Psoas muscle (tissue), 8 donors: ENCODE results near the gene ANOS1. TPM values are rescaled to one million over a fixed set of nuclear protein-coding genes. Genes with fewer than 3 reads are reported as not detected.
"Not testable (repeated sequence)": the region's sequence is repeated elsewhere in the genome, so short reads cannot be mapped to it uniquely, and the experiment has no call there.

Experiments
- ATAC-seq, 4 donors: fragments of 200-7000 bp; cut with Tn5 transposase; one replicate each; pipeline ENCODE4 v1.9.1; 2020; ENCODE audit warnings: moderate library complexity in 3 of 4, mild to moderate bottlenecking in 2 of 4
- DNase-seq, 2 donors: peaks; one replicate each; pipeline ENCODE4 v3.0.0-alpha.2; 2020
- H3K27ac ChIP-seq: fragments of 200-600 bp; one replicate; pipeline ENCODE4 v1.8.0; 2022
- H3K27me3 ChIP-seq, 3 donors: fragments of 200-600 bp in 1 of 3; one replicate each; pipeline versions ENCODE4 v1.6.1 to v1.8.0; 2013 to 2022; ENCODE audit warnings: low read length in 2 of 3, mild to moderate bottlenecking in 2 of 3, moderate library complexity in 1 of 3; ENCODE audit not compliant: insufficient read depth in 3 of 3
- H3K36me3 ChIP-seq, 2 donors: fragments of 200-600 bp in 1 of 2; one replicate each; pipeline versions ENCODE4 v1.6.1 to v1.8.0; 2013 to 2022; ENCODE audit warnings: low read depth in 1 of 2, mild to moderate bottlenecking in 1 of 2, moderate library complexity in 1 of 2; ENCODE audit not compliant: insufficient read depth in 1 of 2
- H3K4me1 ChIP-seq: fragments of 200-600 bp; one replicate; pipeline ENCODE4 v1.8.0; 2022
- H3K4me3 ChIP-seq: fragments of 200-600 bp; one replicate; pipeline ENCODE4 v1.8.0; 2022; ENCODE audit warnings: mild to moderate bottlenecking
- H3K9me3 ChIP-seq: fragments of 200-600 bp; one replicate; pipeline ENCODE4 v1.8.0; 2022
- CTCF ChIP-seq: fragments of 200-600 bp; IDR thresholded peaks from one replicate; pipeline ENCODE4 v1.8.0; 2022; ENCODE audit warnings: antibody characterized with exemption
- WGBS, 3 donors: extraction: QIAGEN DNeasy Blood & Tissue Kit; methylation state at CpG; one replicate each; pipeline versions ENCODE4 v1.1.6 to v1.1.7; 2013; 5-methylcytosine and 5-hydroxymethylcytosine counted together
- intact Hi-C, 2 donors: fragments of 100-400 bp; cut with DNase I; formaldehyde crosslinking; loops; one replicate each; pipeline versions ENCODE4 v1.11.0 to v1.14.2; 2022
- long read RNA-seq, 2 donors: library from polyadenylated mRNA; unstranded; transcript quantifications; one replicate each; pipeline ENCODE4 v2.0.0, GENCODE V29; 2021
- polyA plus RNA-seq, 3 donors: library from polyadenylated mRNA; stranded (reverse); fragments of 200-250 nt; gene quantifications; one replicate each; pipeline ENCODE4 v1.2.3, GENCODE V29; 2013
- total RNA-seq, 4 donors: library from RNA; stranded (reverse); fragmentation: NEBNext Ultra II Directional in 2 of 4; extraction: Animal tissue kit (Norgen Biotek cat#: 25700) in 2 of 4; gene quantifications; one replicate each; pipeline versions ENCODE4 v1.2.1 to v1.2.4, GENCODE V29; 2021 to 2023
- donor health status: healthy with polysubstance abuse.
- donor health status: DM: no; HTN: no; CAD: no; lungs with moderate emphysema.
- donor health status: Bipolar disorder and iron deficiency.
- donor health status: healthy.
- donor health status: DM: yes; HTN: yes; CAD: no.
- donor health status: DM: no; HTN: no; CAD: no.
- donor health status: DM: no; HTN: no; CAD: no.
- donor health status: DM: yes; HTN: yes; CAD: no.

The ANOS1 gene
- total RNA-seq = 10 to 100 TPM in 1 of 4 donors, 1 to 10 TPM in 3; 3.4 to 11.7 (median 5.9) TPM
- polyA plus RNA-seq = 1 to 10 TPM in 2 of 3 donors, under 1 TPM in 1; 0.55 to 2.2 (median 1.7) TPM
- long read RNA-seq, donor 1, full-length matches to known transcripts = 1 of 9 reads
- long read RNA-seq, donor 1, partial matches to known transcripts = 3 of 9 reads
- long read RNA-seq, donor 1, other reads (novel, unspliced or antisense) = 5 of 9 reads
- long read RNA-seq, donor 2, full-length matches to known transcripts = 2 of 5 reads
- long read RNA-seq, donor 2, partial matches to known transcripts = 3 of 5 reads
- long read RNA-seq, donor 2, other reads (novel, unspliced or antisense) = 0 of 5 reads

- no peaks in the 10 kb centered on the region for H3K4me1 ChIP-seq
- ATAC-seq (peak; percentile 94 to 97 (median 95)), DNase-seq (peak; percentile 72 to 86)
- 0% methylated on average over 12 to 87 of the region's 88 CpGs for WGBS, 3 donors
- no peak for TF ChIP-seq CTCF
- peaks cover 0 to 33% (median 0%) of the 10 kb centered on the region in 3 donors for H3K27me3 ChIP-seq
- intact Hi-C loops = loop anchor here in 1 of 2 donors (5.0 kb wide), 1 partner anchor 369 kb away; no protein-coding TSS in a partner anchor
- peak within 1 kb of the TSS; percentile 69 for H3K27ac ChIP-seq
- no peaks in the 10 kb centered on the region for H3K36me3 ChIP-seq
- H3K9me3 ChIP-seq = no peaks in the 10 kb centered on the region
- peak within 1 kb of the TSS; percentile 69 for H3K4me3 ChIP-seq
Measured at GRCh38 chrX:8731559-8732395, at the start of gene ANOS1. TSS of gene ANOS1 (minus strand) at chrX:8732137. CDS start at chrX:8732036, 101 bp downstream.

- H3K9me3 ChIP-seq = no peaks in the 10 kb centered on the region
- no peaks in the 10 kb centered on the region for H3K4me1 ChIP-seq
- H3K27ac ChIP-seq = no peak overlapping the region
- intact Hi-C loops = no loop called here
- H3K27me3 ChIP-seq = peaks cover 0 to 5% (median 0%) of the 10 kb centered on the region in 3 donors
- WGBS, 3 donors = 58 to 75% (median 64%) methylated on average over 2 to 5 of the region's 5 CpGs
- no peak for TF ChIP-seq CTCF
- ATAC-seq (no peak), DNase-seq (no peak)
- H3K36me3 ChIP-seq = no peaks in the 10 kb centered on the region
- H3K4me3 ChIP-seq = no peak overlapping the region
Measured at GRCh38 chrX:8773117-8773516, 41.2 kb upstream of the ANOS1 start.

- intact Hi-C loops = no loop called here
- WGBS, 3 donors = 86 to 97% (median 93%) methylated on average over 2 of the region's 2 CpGs
- no peak overlapping the region for H3K27ac ChIP-seq
Measured at GRCh38 chrX:8760021-8760420, 28.1 kb upstream of the ANOS1 start.

GRCh38 chrX:8758706-8759105, 26.8 kb upstream of the ANOS1 start:
- DNase-seq, H3K27me3 ChIP-seq, H3K4me1 ChIP-seq, H3K27ac ChIP-seq, H3K4me3 ChIP-seq, ATAC-seq, H3K36me3 ChIP-seq, H3K9me3 ChIP-seq, intact Hi-C loops: not testable (repeated sequence)
- WGBS, 3 donors = 61 to 65% (median 63%) methylated on average over 4 to 5 of the region's 5 CpGs

More at GRCh38 chrX:8760021-8760420, 28.1 kb upstream of the ANOS1 start:
- no peak for TF ChIP-seq CTCF
- no peaks in the 10 kb centered on the region for H3K27me3 ChIP-seq
- H3K4me3 ChIP-seq = no peak overlapping the region
- H3K36me3 ChIP-seq = no peaks in the 10 kb centered on the region
- H3K9me3 ChIP-seq = no peaks in the 10 kb centered on the region
- ATAC-seq (no peak), DNase-seq (no peak)
- no peaks in the 10 kb centered on the region for H3K4me1 ChIP-seq

- H3K9me3 ChIP-seq, DNase-seq, H3K4me3 ChIP-seq, H3K27me3 ChIP-seq, H3K27ac ChIP-seq, H3K4me1 ChIP-seq, intact Hi-C loops, H3K36me3 ChIP-seq, ATAC-seq: not testable (repeated sequence)
- 79 to 84% (median 82%) methylated on average over 7 of the region's 7 CpGs for WGBS, 3 donors
Measured at GRCh38 chrX:8757609-8758389, 25.9 kb upstream of the ANOS1 start.
